Prostate gland (tissue), 2 donors: ENCODE data around the gene CALML6. TPM values are rescaled to one million over a fixed set of nuclear protein-coding genes. Genes with fewer than 3 reads are reported as not detected.

Experiments
- DNase-seq: peaks from one replicate; pipeline ENCODE4 v3.0.0-alpha.2; 2019; ENCODE audit warnings: low spot score
- H3K27ac ChIP-seq, 2 donors: fragments of 200-600 bp; sonication (generic); 2 replicates each; pipeline ENCODE4 v1.5.1; 2017 to 2019
- H3K27me3 ChIP-seq: fragments of 200-600 bp; sonication (generic); replicated peaks from 2 replicates; pipeline ENCODE4 v1.5.1; 2019; ENCODE audit not compliant: insufficient read depth
- H3K36me3 ChIP-seq, 2 donors: fragments of 200-600 bp; sonication (generic); 1 replicate in 1 of 2; 2 replicates in 1 of 2; pipeline versions ENCODE4 v1.5.1 to v1.8.1; 2017 to 2019
- H3K4me1 ChIP-seq: fragments of 200-600 bp; sonication (generic); replicated peaks from 2 replicates; pipeline ENCODE4 v1.5.1; 2019
- H3K4me3 ChIP-seq, 2 donors: fragments of 200-600 bp; sonication (generic); 2 replicates each; pipeline ENCODE4 v1.5.1; 2017 to 2019
- H3K9me3 ChIP-seq: fragments of 200-600 bp; sonication (generic); 2 replicates; pipeline ENCODE4 v1.5.1; 2017
- POLR2A ChIP-seq: fragments of 450-650 bp; IDR thresholded peaks from one replicate; pipeline ENCODE4 v1.6.1; 2016; ENCODE audit warnings: antibody characterized with exemption, mild to moderate bottlenecking
- POLR2AphosphoS5 ChIP-seq: sonication (generic); formaldehyde crosslinking; IDR thresholded peaks from one replicate; pipeline ENCODE4 v1.6.1; 2017; ENCODE audit warnings: antibody characterized with exemption
- WGBS: methylation state at CpG from one replicate; pipeline ENCODE4 v1.1.5; 2018; 5-methylcytosine and 5-hydroxymethylcytosine counted together
- intact Hi-C: fragments of 100-400 bp; cut with DNase I; formaldehyde crosslinking; loops from one replicate; pipeline ENCODE4 v1.14.2; 2022
- total RNA-seq, 2 donors: library from RNA; depleted of rRNA; stranded (reverse); fragments of >200 nt; gene quantifications; one replicate each; pipeline ENCODE4 v1.1.0, GENCODE V29; 2016
- TF ChIP-seq, protein P1 (sequence below), 4 experiments: fragments of 200-600 bp in 2 of 4; fragments of 450-650 bp in 2 of 4; sonication (generic) in 2 of 4; IDR thresholded peaks; 1 replicate in 3 of 4; 2 replicates in 1 of 4; pipeline ENCODE4 v1.5.1; 2016 to 2019; ENCODE audit warnings: antibody characterized with exemption in 4 of 4, mild to moderate bottlenecking in 2 of 4, moderate library complexity in 2 of 4

Gene CALML6
- total RNA-seq, 2 donors from 2014 or later: 0.18 to 0.28 TPM

- Histone ChIP-seq H3K27me3 (no peaks in the 10 kb centered on the region), H3K4me3 (no peak overlapping the region), H3K27ac (no peak overlapping the region), H3K4me1 (no peaks in the 10 kb centered on the region), H3K9me3 (no peaks in the 10 kb centered on the region), H3K36me3 (no peaks in the 10 kb centered on the region)
- no peak for DNase-seq
- intact Hi-C loops: no loop called here
- WGBS: 82% methylated on average over 22 of the region's 22 CpGs
- TF ChIP-seq, protein P1, sequence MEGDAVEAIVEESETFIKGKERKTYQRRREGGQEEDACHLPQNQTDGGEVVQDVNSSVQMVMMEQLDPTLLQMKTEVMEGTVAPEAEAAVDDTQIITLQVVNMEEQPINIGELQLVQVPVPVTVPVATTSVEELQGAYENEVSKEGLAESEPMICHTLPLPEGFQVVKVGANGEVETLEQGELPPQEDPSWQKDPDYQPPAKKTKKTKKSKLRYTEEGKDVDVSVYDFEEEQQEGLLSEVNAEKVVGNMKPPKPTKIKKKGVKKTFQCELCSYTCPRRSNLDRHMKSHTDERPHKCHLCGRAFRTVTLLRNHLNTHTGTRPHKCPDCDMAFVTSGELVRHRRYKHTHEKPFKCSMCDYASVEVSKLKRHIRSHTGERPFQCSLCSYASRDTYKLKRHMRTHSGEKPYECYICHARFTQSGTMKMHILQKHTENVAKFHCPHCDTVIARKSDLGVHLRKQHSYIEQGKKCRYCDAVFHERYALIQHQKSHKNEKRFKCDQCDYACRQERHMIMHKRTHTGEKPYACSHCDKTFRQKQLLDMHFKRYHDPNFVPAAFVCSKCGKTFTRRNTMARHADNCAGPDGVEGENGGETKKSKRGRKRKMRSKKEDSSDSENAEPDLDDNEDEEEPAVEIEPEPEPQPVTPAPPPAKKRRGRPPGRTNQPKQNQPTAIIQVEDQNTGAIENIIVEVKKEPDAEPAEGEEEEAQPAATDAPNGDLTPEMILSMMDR (IDR thresholded peaks at IDR 0.05): no peak
- no peak for TF ChIP-seq POLR2A
Measured at GRCh38 chr1:1957533-1957961, 42.5 kb downstream of the CALML6 start.

- intact Hi-C loops: no loop called here
- WGBS: 70% methylated on average over 29 of the region's 29 CpGs
- TF ChIP-seq POLR2AphosphoS5: no peak
- no peak for TF ChIP-seq POLR2A
- TF ChIP-seq, protein P1 (IDR thresholded peaks at IDR 0.05): no peak
Measured at GRCh38 chr1:1958071-1958541, 43.0 kb downstream of the CALML6 start.

DNA sequence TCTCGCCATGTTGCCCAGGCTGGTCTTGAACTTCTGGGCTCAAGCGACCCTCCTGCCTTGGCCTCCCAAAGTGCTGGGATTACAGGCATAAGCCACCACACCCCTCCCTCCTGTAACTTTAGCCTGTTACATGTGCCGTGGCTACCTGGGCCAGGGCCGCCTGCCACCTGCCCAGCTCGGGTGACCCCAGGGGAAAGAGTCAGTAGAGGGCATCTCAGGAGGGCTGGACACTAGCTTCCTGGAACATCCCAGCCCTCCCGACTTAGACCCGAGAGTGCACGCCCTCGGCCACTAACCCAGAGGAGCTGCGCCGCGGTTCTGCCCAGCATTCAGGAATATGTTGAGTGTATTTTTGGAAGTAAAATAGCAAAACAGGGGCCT, 44.4 kb downstream of the CALML6 start:
- DNase-seq: no peak
- Histone ChIP-seq H3K36me3 (no peaks in the 10 kb centered on the region), H3K4me1 (no peaks in the 10 kb centered on the region), H3K27ac (no peak overlapping the region), H3K4me3 (no peak overlapping the region), H3K9me3 (no peaks in the 10 kb centered on the region), H3K27me3 (no peaks in the 10 kb centered on the region)
- 85% methylated on average over 12 of the region's 12 CpGs for WGBS
- no peak for TF ChIP-seq POLR2AphosphoS5
- TF ChIP-seq POLR2A: no peak
- TF ChIP-seq, protein P1 (IDR thresholded peaks at IDR 0.05): no peak
- intact Hi-C loops: no loop called here

More at GRCh38 chr1:1958071-1958541, 43.0 kb downstream of the CALML6 start:
- Histone ChIP-seq H3K9me3 (no peaks in the 10 kb centered on the region), H3K4me1 (no peaks in the 10 kb centered on the region), H3K4me3 (no peak overlapping the region), H3K27me3 (no peaks in the 10 kb centered on the region), H3K27ac (no peak overlapping the region), H3K36me3 (no peaks in the 10 kb centered on the region)
- DNase-seq: no peak

DNA sequence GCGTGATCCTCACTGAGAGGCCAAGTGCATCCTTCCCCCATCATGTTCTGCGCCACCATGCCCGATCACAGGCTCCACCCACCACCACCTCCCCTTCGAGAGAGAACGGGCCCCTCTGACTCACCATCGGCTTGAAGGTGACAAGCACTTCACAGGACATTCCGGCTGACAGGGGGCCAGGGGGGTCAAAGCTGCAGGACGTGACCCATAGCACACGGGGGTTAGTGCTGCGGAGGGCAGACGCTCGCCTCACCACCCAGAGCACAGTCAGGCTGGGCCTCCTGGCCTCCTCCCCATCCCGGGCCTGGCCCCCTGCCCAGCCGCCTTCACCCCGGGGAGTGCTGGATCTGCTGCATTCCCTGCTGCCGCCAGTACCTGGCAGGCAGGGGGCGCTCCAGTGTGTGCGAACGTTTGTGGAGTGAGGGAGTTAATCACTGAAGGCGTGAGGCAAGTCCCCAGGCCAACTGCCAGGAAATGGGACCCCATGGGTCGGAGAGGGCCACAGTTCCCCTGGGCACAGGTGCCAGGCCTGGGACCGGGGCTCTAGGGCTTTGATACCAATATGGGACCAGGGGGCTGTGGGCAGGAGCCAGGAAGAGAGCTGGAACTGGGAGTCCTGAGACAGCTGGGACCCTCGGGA, 44.9 kb downstream of the CALML6 start:
- H3K9me3 ChIP-seq: no peaks in the 10 kb centered on the region
- H3K4me3 ChIP-seq: no peak overlapping the region
- H3K4me1 ChIP-seq: no peaks in the 10 kb centered on the region
- WGBS: 6% methylated on average over 23 of the region's 23 CpGs
- peak; percentile 81 for DNase-seq
- no peak overlapping the region for H3K27ac ChIP-seq
- TF ChIP-seq POLR2AphosphoS5 (peak; percentile 64), POLR2A (no peak)
- TF ChIP-seq, protein P1 (IDR thresholded peaks at IDR 0.05): peak; percentile 44 to 90 (median 86)
- H3K27me3 ChIP-seq: no peaks in the 10 kb centered on the region
- intact Hi-C loops: loop anchor here (10.0 kb wide), 1 partner anchor 85 kb away; no protein-coding TSS in a partner anchor
- H3K36me3 ChIP-seq: no peaks in the 10 kb centered on the region
